Progenitor cell of endocrine pancreas (in vitro differentiated cells): Measurements from ENCODE around the gene TYW5. TPM values are rescaled to one million over a fixed set of nuclear protein-coding genes. Genes with fewer than 3 reads are reported as not detected.

Source experiments
- DNase-seq: peaks from one replicate; pipeline ENCODE4 v3.0.0; 2021; ENCODE audit warnings: low spot score; ENCODE audit not compliant: unreplicated experiment
- H3K27ac Mint-ChIP-seq: 2 replicates; pipeline ENCODE4 v1.8.0; 2021; ENCODE audit warnings: mild to moderate bottlenecking, moderate library complexity, mixed read lengths
- H3K27me3 Mint-ChIP-seq: 2 replicates; pipeline ENCODE4 v1.8.0; 2021; ENCODE audit warnings: mixed read lengths
- H3K36me3 Mint-ChIP-seq: 2 replicates; pipeline ENCODE4 v1.8.0; 2022; ENCODE audit warnings: mixed read lengths; ENCODE audit not compliant: insufficient read depth
- H3K4me1 Mint-ChIP-seq: 2 replicates; pipeline ENCODE4 v1.8.0; 2021; ENCODE audit warnings: low read depth, mixed read lengths
- H3K4me3 Mint-ChIP-seq: 2 replicates; pipeline ENCODE4 v1.8.0; 2021; ENCODE audit warnings: low read depth, mild to moderate bottlenecking, moderate library complexity, mixed read lengths
- H3K9me3 Mint-ChIP-seq: 2 replicates; pipeline ENCODE4 v1.8.0; 2021; ENCODE audit warnings: low read depth, mixed read lengths
- total RNA-seq: library from RNA; stranded (reverse); gene quantifications from 2 replicates; pipeline ENCODE4 v1.2.1, GENCODE V29; 2021
- TF ChIP-seq, protein P1 (sequence below): fragments of 200-600 bp; sonication (generic); IDR thresholded peaks from one replicate; pipeline ENCODE4 v1.5.0; 2021; ENCODE audit warnings: antibody characterized with exemption, mild to moderate bottlenecking; ENCODE audit not compliant: unreplicated experiment

TYW5 gene
- total RNA-seq, 1 donor from 2014 or later, result 16.6 TPM

GRCh38 chr2:199966976-199967375, 11.7 kb upstream of the TYW5 start:
- Mint-ChIP-seq H3K27me3 (no peaks in the 10 kb centered on the region), H3K4me3 (no peak overlapping the region), H3K4me1 (peaks cover 6% of the 10 kb centered on the region), H3K9me3 (no peaks in the 10 kb centered on the region), H3K36me3 (peaks cover 17% of the 10 kb centered on the region), H3K27ac (no peak overlapping the region)
- TF ChIP-seq, protein P1, sequence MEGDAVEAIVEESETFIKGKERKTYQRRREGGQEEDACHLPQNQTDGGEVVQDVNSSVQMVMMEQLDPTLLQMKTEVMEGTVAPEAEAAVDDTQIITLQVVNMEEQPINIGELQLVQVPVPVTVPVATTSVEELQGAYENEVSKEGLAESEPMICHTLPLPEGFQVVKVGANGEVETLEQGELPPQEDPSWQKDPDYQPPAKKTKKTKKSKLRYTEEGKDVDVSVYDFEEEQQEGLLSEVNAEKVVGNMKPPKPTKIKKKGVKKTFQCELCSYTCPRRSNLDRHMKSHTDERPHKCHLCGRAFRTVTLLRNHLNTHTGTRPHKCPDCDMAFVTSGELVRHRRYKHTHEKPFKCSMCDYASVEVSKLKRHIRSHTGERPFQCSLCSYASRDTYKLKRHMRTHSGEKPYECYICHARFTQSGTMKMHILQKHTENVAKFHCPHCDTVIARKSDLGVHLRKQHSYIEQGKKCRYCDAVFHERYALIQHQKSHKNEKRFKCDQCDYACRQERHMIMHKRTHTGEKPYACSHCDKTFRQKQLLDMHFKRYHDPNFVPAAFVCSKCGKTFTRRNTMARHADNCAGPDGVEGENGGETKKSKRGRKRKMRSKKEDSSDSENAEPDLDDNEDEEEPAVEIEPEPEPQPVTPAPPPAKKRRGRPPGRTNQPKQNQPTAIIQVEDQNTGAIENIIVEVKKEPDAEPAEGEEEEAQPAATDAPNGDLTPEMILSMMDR, result no peak
- DNase-seq, result no peak

DNA sequence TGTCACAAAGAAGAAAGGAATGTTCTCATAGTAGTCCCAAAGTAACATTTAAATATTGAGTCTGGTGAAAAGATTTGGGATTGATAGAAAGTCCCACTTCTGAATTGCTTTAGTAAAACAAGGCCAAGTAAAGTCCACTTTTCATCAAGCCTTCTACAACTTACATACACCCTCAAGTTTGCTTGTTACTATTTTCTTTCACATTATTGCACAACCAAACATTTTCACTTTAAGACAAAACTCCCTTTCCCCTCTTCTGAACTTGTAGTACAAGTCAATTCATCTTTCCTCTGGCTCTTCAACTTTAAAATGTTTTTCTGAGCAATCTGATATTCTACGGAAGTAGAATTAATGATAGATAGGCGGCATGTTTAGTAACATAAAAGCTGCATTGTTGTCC, 11.1 kb upstream of the TYW5 start:
- no peaks in the 10 kb centered on the region for H3K27me3 Mint-ChIP-seq
- TF ChIP-seq, protein P1, result no peak
- no peak for DNase-seq
- H3K27ac Mint-ChIP-seq, result no peak overlapping the region
- no peaks in the 10 kb centered on the region for H3K9me3 Mint-ChIP-seq
- no peak overlapping the region for H3K4me3 Mint-ChIP-seq
- peaks cover 21% of the 10 kb centered on the region for H3K36me3 Mint-ChIP-seq
- H3K4me1 Mint-ChIP-seq, result peaks cover 6% of the 10 kb centered on the region

GRCh38 chr2:199962203-199962602, 6.9 kb upstream of the TYW5 start:
- Mint-ChIP-seq H3K4me3 (no peak overlapping the region), H3K4me1 (peaks cover 6% of the 10 kb centered on the region), H3K27ac (no peak overlapping the region), H3K36me3 (peaks cover 23% of the 10 kb centered on the region), H3K9me3 (no peaks in the 10 kb centered on the region), H3K27me3 (no peaks in the 10 kb centered on the region)
- DNase-seq, result no peak
- TF ChIP-seq, protein P1, result no peak

GRCh38 chr2:199958014-199958413, 2.7 kb upstream of the TYW5 start:
- TF ChIP-seq, protein P1, result no peak
- Mint-ChIP-seq H3K4me3 (peak overlapping the region; percentile 47), H3K9me3 (no peaks in the 10 kb centered on the region), H3K27me3 (no peaks in the 10 kb centered on the region), H3K4me1 (peaks cover 25% of the 10 kb centered on the region), H3K27ac (no peak overlapping the region), H3K36me3 (peaks cover 11% of the 10 kb centered on the region)
- DNase-seq, result no peak

DNA sequence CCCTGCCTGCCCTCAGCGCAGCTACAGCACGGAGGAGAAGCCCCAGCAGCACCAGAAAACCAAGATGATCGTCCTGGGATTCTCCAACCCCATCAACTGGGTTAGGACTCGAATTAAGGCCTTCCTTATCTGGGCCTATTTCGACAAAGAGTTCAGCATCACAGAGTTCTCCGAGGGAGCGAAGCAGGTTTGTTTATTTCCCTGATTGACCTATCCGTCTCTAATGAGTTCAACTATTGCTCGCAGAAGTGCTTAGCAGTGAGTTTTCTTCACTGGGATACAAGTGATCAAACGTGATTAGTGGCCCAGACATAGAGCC, 730 bp upstream of the TYW5 start:
- no peaks in the 10 kb centered on the region for H3K27me3 Mint-ChIP-seq
- peak overlapping the region; percentile 99 for H3K27ac Mint-ChIP-seq
- peaks cover 25% of the 10 kb centered on the region for H3K4me1 Mint-ChIP-seq
- TF ChIP-seq, protein P1, result no peak
- H3K36me3 Mint-ChIP-seq, result peaks cover 5% of the 10 kb centered on the region
- no peak for DNase-seq
- H3K4me3 Mint-ChIP-seq, result peak overlapping the region; percentile 94
- H3K9me3 Mint-ChIP-seq, result no peaks in the 10 kb centered on the region
